Kidney epithelial cell (primary cell): Measurements from ENCODE around the gene CDKN2AIP. TPM values are rescaled to one million over a fixed set of nuclear protein-coding genes. Genes with fewer than 3 reads are reported as not detected.
"Not testable (repeated sequence)": the region's sequence is repeated elsewhere in the genome, so short reads cannot be mapped to it uniquely, and the experiment has no call there.

Source experiments
- DNase-seq: peaks from one replicate; pipeline ENCODE4 v3.0.0-alpha.2; 2010; ENCODE audit warnings: low read depth
- H3K27me3 ChIP-seq: 2 replicates; pipeline ENCODE4 v1.6.0; 2011; ENCODE audit warnings: low read length; ENCODE audit not compliant: control insufficient read depth, insufficient read depth
- H3K36me3 ChIP-seq: 2 replicates; pipeline ENCODE4 v1.5.1; 2011; ENCODE audit warnings: low read length; ENCODE audit not compliant: control insufficient read depth, insufficient read depth
- H3K4me3 ChIP-seq: 2 replicates; pipeline ENCODE4 v1.5.1; 2011; ENCODE audit warnings: low read depth, mild to moderate bottlenecking, control low read depth, low read length
- CTCF ChIP-seq: IDR thresholded peaks from 2 replicates; pipeline ENCODE4 v1.5.1; 2011; ENCODE audit warnings: mild to moderate bottlenecking, moderate library complexity, low read length, control low read depth, inconsistent platforms; ENCODE audit not compliant: insufficient read depth, poor library complexity, severe bottlenecking
- total RNA-seq: library from RNA; depleted of rRNA; stranded (reverse); fragments of >200 nt; gene quantifications from 2 replicates; pipeline ENCODE4 v1.2.3, GENCODE V29; 2015

The CDKN2AIP gene
- total RNA-seq, 1 donor from 2014 or later = 28.5 TPM

GRCh38 chr4:183469936-183470335 is 25.5 kb downstream of the CDKN2AIP start:
- no peaks in the 10 kb centered on the region for H3K36me3 ChIP-seq
- H3K4me3 ChIP-seq = no peak overlapping the region
- no peaks in the 10 kb centered on the region for H3K27me3 ChIP-seq
- DNase-seq = no peak
- TF ChIP-seq CTCF = no peak

- H3K4me3 ChIP-seq = no peak overlapping the region
- TF ChIP-seq CTCF = no peak
- no peaks in the 10 kb centered on the region for H3K27me3 ChIP-seq
- no peak for DNase-seq
- H3K36me3 ChIP-seq = no peaks in the 10 kb centered on the region
Observed at GRCh38 chr4:183470821-183471220, 26.4 kb downstream of the CDKN2AIP start.

- H3K4me3 ChIP-seq = no peak overlapping the region
- no peak for DNase-seq
- peak; percentile 75 for TF ChIP-seq CTCF
- no peaks in the 10 kb centered on the region for H3K36me3 ChIP-seq
- H3K27me3 ChIP-seq = no peaks in the 10 kb centered on the region
Observed at GRCh38 chr4:183471946-183472708, 27.7 kb downstream of the CDKN2AIP start.

GRCh38 chr4:183478123-183478522 is 33.7 kb downstream of the CDKN2AIP start:
- Histone ChIP-seq H3K4me3 (no peak overlapping the region), H3K27me3 (no peaks in the 10 kb centered on the region), H3K36me3 (no peaks in the 10 kb centered on the region)
- no peak for TF ChIP-seq CTCF
- DNase-seq = no peak

GRCh38 chr4:183478926-183479325 is 34.5 kb downstream of the CDKN2AIP start:
- H3K4me3 ChIP-seq = no peak overlapping the region
- no peaks in the 10 kb centered on the region for H3K27me3 ChIP-seq
- DNase-seq = no peak
- H3K36me3 ChIP-seq = no peaks in the 10 kb centered on the region
- no peak for TF ChIP-seq CTCF

GRCh38 chr4:183482515-183483095 is 38.2 kb downstream of the CDKN2AIP start:
- not testable (repeated sequence) for H3K27me3 ChIP-seq, DNase-seq, H3K4me3 ChIP-seq, H3K36me3 ChIP-seq
